ENCODE measurements around the gene ARCN1.

The ARCN1 gene

GRCh38 chr11:118572061-118572980 lies at the start of gene ARCN1:
Gene ARCN1 (plus strand): TSS chr11:118572409. CDS start chr11:118572548, 139 bp downstream.
- peak; percentile 29 for DNase-seq

GRCh38 chr11:118522571-118523072 lies 49.6 kb upstream of the ARCN1 start:
- DNase-seq: no peak

- no peak for DNase-seq
Observed at GRCh38 chr11:118524356-118524755, 47.9 kb upstream of the ARCN1 start.

GRCh38 chr11:118524757-118525470 lies 47.3 kb upstream of the ARCN1 start:
- DNase-seq: no peak

GRCh38 chr11:118526688-118527087 lies 45.5 kb upstream of the ARCN1 start:
- no peak for DNase-seq

- no peak for DNase-seq
Observed at GRCh38 chr11:118527109-118527508, 45.1 kb upstream of the ARCN1 start, which contains the start of gene TTC36. Gene TTC36 (plus strand): TSS chr11:118527474. CDS start chr11:118527495, 21 bp downstream.

GRCh38 chr11:118528511-118528910 lies 43.7 kb upstream of the ARCN1 start:
- DNase-seq: no peak

- no peak for DNase-seq
Observed at GRCh38 chr11:118529584-118530175, 42.5 kb upstream of the ARCN1 start.

- peak; percentile 16 for DNase-seq
Observed at GRCh38 chr11:118530180-118530682, 42.0 kb upstream of the ARCN1 start.

- DNase-seq: peak; percentile 45
Observed at GRCh38 chr11:118530683-118531596, 41.3 kb upstream of the ARCN1 start, which contains the start of gene TMEM25. Gene TMEM25 (plus strand): TSS chr11:118531192. CDS start chr11:118531802, 610 bp downstream.

- no peak for DNase-seq
Observed at GRCh38 chr11:118531597-118532084, 40.6 kb upstream of the ARCN1 start.

- no peak for DNase-seq
Observed at GRCh38 chr11:118532091-118532490, 40.1 kb upstream of the ARCN1 start.

- no peak for DNase-seq
Observed at GRCh38 chr11:118532852-118533768, 39.1 kb upstream of the ARCN1 start.

- no peak for DNase-seq
Observed at GRCh38 chr11:118533769-118534729, 38.2 kb upstream of the ARCN1 start.

GRCh38 chr11:118535261-118535660 lies 36.9 kb upstream of the ARCN1 start:
- DNase-seq: no peak

GRCh38 chr11:118536726-118537125 lies 35.5 kb upstream of the ARCN1 start:
- no peak for DNase-seq

GRCh38 chr11:118537409-118537980 lies 34.7 kb upstream of the ARCN1 start:
- DNase-seq: no peak

- no peak for DNase-seq
Observed at GRCh38 chr11:118544010-118544646, 28.1 kb upstream of the ARCN1 start.

Measured in NCI-H2227 treated with DMSO at 0.1 percent for 48 hours (cell line).